Transverse colon (tissue), 4 donors: Measurements from ENCODE around the gene RGP1.

Source experiments
- EP300 ChIP-seq: sonication (generic); formaldehyde crosslinking; IDR thresholded peaks from one replicate; pipeline ENCODE4 v1.6.1; 2017; ENCODE audit warnings: antibody characterized with exemption, low read depth
- POLR2AphosphoS5 ChIP-seq, 3 donors: sonication (generic); formaldehyde crosslinking; IDR thresholded peaks; one replicate each; pipeline ENCODE4 v1.6.1; 2016; ENCODE audit warnings: antibody characterized with exemption in 3 of 3
- TF ChIP-seq, protein P1 (sequence below), 5 experiments: fragments of 200-600 bp in 3 of 5; fragments of 450-650 bp in 2 of 5; sonication (generic) in 3 of 5; IDR thresholded peaks; 1 replicate in 2 of 5; 2 replicates in 3 of 5; pipeline ENCODE4 v1.5.1; 2016 to 2017; ENCODE audit warnings: antibody characterized with exemption in 5 of 5, inconsistent platforms in 3 of 5, mild to moderate bottlenecking in 2 of 5, moderate library complexity in 1 of 5

DNA sequence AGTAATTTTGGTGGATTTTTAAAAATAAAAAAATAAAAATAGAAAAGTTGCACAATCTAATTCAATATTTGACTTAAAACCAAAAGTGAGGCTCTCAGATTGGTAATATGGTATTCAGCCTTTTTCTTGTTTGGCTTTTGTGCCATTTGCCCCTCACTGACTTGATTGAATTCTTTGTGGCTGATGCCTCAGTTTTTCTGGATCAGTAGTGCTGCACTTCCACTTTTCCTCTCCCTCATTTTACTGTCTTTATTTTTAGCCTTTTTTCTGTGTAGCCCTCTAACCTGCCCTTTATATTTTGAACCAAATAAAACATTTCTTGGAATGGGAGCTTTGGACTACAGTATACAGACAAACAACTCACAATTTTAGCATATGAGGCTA is 8.8 kb downstream of the RGP1 start:
- TF ChIP-seq, protein P1, sequence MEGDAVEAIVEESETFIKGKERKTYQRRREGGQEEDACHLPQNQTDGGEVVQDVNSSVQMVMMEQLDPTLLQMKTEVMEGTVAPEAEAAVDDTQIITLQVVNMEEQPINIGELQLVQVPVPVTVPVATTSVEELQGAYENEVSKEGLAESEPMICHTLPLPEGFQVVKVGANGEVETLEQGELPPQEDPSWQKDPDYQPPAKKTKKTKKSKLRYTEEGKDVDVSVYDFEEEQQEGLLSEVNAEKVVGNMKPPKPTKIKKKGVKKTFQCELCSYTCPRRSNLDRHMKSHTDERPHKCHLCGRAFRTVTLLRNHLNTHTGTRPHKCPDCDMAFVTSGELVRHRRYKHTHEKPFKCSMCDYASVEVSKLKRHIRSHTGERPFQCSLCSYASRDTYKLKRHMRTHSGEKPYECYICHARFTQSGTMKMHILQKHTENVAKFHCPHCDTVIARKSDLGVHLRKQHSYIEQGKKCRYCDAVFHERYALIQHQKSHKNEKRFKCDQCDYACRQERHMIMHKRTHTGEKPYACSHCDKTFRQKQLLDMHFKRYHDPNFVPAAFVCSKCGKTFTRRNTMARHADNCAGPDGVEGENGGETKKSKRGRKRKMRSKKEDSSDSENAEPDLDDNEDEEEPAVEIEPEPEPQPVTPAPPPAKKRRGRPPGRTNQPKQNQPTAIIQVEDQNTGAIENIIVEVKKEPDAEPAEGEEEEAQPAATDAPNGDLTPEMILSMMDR (IDR thresholded peaks at IDR 0.05), result no peak
- no peak for TF ChIP-seq EP300
- no peak for TF ChIP-seq POLR2AphosphoS5 (IDR thresholded peaks at IDR 0.05)
